Activated CD8-positive, alpha-beta memory T cell treated with anti-CD3 and anti-CD28 coated beads for 48 hours (primary cell): ENCODE results near the gene SNURF.
A peak's percentile ranks its signal among the peaks of the same experiment; 100 is the strongest.
"Not testable (repeated sequence)": the region's sequence is repeated elsewhere in the genome, so short reads cannot be mapped to it uniquely, and the experiment has no call there.

ENCODE experiments used
- DNase-seq, 3 experiments: peaks; one replicate each; pipeline ENCODE4 v3.0.0-alpha.2; 2020; ENCODE audit warnings: low read depth in 2 of 3, low spot score in 2 of 3

Gene SNURF

GRCh38 chr15:24954783-24955530, at the start of gene SNURF, which contains the start of gene SNRPN:
Gene SNURF, plus strand, starts transcription at chr15:24954987. Its CDS starts 62 bp downstream, at chr15:24955049.
Gene SNRPN, plus strand, starts transcription at chr15:24954987. Its CDS starts 19,467 bp downstream, at chr15:24974454.
- DNase-seq: peak; percentile 4 to 23 (median 16)

- no peak for DNase-seq
Observed at GRCh38 chr15:24916305-24917009, 38.3 kb upstream of the SNURF start.

- DNase-seq: no peak
Observed at GRCh38 chr15:24917431-24917830, 37.4 kb upstream of the SNURF start.

GRCh38 chr15:24919446-24919845, 35.3 kb upstream of the SNURF start:
- no peak for DNase-seq

DNA sequence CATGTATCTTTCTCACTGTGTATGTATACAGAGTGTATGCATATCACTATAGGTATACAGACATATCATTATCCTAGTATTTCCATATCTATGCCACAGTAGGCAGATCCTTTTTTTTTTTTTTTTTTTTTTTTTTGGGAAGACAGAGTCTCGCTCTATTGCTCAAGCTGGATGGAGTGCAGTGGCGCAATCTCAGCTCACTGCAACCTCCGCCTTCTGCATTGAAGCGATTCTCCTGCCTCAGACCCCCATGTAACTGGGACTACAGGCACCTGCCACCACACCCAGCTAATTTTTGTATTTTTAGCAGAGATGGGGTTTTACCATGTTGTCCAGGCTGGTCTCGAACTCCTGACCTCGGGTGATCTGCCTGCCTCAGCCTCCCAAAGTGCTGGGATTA, 32.0 kb upstream of the SNURF start:
- DNase-seq: not testable (repeated sequence)

GRCh38 chr15:24924153-24924552, 30.6 kb upstream of the SNURF start:
- no peak for DNase-seq

DNA sequence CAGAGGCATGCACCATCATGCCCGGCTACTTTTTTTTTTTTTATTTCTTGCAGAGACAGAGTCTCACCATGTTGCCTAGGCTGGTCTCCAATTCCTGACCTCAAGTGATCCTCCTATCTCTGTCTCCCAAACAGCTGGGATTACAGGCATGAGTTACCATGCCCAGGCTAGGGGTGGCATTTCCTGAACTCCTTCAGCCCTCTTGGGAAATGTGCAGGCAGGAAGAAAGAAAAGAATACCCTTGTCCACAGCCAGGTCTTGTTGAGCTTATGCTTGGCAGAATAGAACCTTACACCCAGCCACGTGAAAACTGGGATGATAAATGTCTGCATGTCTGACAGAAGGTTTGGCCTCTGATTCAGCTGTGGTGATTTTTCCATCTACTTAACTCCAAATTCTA, 30.2 kb upstream of the SNURF start:
- no peak for DNase-seq

GRCh38 chr15:24931874-24932732, 22.7 kb upstream of the SNURF start:
- DNase-seq: not testable (repeated sequence)

DNA sequence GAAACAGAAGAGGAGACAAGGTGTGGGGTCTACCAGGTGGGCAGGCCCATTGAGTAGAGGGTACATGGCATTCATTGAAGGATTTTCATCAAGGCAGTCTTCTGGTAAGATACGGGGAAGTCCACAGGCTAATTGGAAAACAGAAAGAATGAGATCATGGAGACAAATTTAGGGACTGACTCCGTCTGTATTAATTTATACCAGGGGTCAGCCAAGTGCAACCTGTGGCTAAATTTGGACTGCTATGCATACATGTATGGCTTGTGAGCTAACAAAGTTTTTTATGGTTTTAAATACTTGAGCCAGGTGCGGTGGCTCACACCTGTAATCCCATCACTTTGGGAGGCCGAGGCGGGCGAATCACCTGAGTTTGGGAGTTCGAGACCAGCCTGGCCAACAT, 21.1 kb upstream of the SNURF start:
- DNase-seq: no peak

DNA sequence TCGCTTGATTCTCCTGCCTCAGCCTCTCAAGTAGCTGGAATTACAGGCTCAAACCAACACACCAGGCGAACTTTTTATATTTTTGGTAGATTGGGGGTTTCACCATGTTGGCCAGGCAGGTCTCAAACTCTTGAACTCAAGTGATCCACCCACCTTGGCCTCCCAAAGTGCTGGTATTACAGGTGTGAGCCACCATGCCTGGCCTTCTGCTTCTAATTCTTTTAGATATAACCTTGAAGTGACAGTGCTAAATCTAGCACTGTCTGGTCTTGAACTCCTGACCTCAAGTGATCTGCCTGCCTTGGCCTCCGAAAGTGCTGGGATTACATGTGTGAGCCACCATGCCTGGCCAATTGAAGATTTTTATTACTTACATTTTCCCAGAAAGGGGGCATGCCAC, 16.6 kb upstream of the SNURF start:
- not testable (repeated sequence) for DNase-seq

DNA sequence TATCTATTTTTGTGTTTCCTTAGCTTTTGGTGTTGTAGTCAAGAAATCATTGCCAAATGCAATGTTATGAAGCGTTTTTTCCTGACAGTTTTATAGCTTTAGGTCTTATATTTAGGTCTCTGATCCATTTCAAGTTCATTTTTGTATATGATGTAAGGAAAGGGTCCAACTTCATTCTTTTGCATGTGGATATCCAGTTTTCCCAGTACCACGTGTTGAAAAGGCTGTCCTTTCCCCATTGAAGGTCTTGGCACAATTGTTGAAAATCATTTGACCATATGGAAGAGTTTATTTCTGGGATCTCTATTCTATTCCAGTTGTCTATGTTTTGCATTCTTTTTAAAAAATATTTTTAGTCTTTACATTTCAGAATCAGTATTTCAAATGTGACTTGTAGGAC, 14.6 kb upstream of the SNURF start:
- DNase-seq: no peak

DNA sequence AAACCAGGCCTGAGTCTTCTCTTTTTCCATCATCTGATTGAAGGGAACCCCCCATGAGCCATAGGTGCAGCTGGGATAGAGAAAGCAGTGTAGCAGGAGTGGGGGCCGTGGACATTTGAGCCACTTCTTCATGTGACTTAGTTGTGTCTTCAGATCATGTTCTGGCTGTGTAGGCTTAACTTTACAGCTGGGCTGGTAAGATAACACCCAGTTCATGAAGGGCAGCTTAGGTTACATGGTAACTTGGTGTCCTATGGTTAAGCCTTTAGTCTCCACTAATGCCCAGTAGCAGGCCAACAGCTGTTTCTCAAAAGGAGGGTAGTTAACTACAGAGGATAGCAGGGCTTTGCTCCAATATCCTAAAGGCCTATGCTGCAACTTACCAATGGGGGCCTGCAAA, 11.4 kb upstream of the SNURF start:
- DNase-seq: no peak

GRCh38 chr15:24944954-24945353, 9.8 kb upstream of the SNURF start:
- no peak for DNase-seq

DNA sequence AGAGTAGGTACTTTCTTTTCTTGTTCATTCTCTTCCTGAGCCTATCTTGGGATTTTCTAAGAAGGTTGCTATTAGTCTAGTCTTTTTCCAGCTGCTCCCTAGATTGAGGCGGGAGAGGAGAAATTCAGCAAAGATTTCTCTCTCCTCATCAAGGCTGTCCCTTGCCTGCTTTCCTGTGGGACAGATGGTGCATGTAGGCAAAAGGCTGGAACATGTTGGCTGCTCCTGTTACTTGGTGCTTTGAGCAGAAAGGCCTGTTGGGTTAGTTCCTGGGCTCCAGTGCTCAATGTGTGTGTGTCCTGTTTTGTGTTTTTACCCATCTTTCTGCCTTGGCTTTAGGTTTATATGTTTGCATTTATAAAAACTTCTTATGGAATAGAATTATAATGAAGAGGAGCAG, 9.1 kb upstream of the SNURF start:
- no peak for DNase-seq

DNA sequence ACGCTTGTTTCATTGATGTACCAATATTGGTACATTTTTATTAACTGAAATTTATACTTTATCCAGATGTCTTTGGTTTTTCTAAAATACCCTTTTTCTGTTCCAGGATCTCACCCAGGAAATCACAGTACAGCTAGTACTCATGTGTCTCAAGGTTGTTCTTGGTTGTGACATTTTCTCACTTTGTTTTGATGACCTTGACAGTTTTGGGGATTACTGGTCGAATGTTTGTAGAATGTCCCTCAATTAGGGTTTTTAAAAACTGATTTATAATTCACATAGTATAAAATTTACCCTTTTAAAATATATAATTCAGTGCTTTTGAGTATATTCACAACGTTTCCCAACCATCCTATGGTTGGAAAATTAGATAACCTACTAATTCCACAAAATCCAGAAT, 6.3 kb upstream of the SNURF start:
- DNase-seq: no peak

- peak in 1 of 3 experiments; percentile 1 for DNase-seq
Observed at GRCh38 chr15:24955531-24955921, 739 bp downstream of the SNURF start.

GRCh38 chr15:24956111-24956838, 1.5 kb downstream of the SNURF start:
- DNase-seq: peak; percentile 8 to 27 (median 15)

- no peak for DNase-seq
Observed at GRCh38 chr15:24957691-24958090, 2.9 kb downstream of the SNURF start.

- DNase-seq: no peak
Observed at GRCh38 chr15:24961967-24962366, 7.2 kb downstream of the SNURF start.

- no peak for DNase-seq
Observed at GRCh38 chr15:24962880-24963279, 8.1 kb downstream of the SNURF start.
